EL (cell line): ENCODE measurements around the gene SOCS1.
"Not testable (repeated sequence)": the region's sequence is repeated elsewhere in the genome, so short reads cannot be mapped to it uniquely, and the experiment has no call there.

ENCODE experiments used
- DNase-seq: peaks from one replicate; pipeline ENCODE4 v3.0.0-alpha.2; 2016

Gene SOCS1

DNA sequence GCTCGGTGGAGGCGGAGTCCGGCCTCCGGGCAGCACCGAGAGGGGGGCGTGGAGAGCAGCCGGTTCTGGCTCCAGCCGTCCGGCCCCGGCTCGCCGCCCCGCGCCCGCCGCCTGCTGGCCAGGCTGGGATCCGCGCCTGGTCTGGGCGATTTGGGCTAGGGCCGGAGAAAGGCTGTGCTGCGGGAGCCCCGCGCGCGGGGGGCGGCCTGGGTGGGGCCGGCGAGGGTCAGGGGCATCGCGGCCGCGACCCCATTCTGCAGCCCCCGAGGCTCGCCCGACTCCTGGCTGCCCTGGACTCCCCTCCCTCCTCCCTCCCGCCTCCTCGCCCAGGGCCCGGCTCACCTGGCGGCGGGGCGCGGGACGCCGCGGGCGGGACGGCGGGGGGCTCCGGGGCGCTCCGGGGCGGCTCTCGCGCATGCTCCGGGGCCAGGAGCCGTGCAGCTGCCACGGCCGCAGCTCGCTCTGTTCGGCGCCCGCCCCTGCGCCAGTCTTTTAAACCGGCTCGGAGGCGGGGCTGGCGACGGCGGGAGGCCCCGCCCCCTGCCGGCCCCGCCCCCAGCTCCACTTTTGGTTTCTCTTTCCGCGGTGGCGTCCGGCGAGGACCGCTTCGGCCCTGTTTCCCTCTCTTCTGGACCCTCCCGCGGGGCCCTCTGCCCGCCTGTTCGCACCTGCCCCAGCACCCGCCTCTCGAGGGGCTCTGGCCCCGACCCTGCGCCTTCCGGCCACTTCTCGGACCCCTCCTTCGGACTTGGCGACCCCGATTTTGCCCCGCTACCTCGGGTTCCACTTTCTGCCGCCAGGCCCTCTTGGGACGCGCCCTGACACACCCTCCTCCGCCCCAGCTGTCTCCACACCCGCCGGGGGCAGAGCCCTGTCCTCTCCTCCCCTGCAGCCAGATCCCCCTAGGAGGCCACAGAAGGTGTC lies at the start of gene SOCS1:
Gene SOCS1, minus strand, starts transcription at position 468 of the 924 bp plus-strand sequence. CDS start 726 bp downstream, outside the sequence.
- peak; percentile 89 for DNase-seq

- DNase-seq = no peak
Observed at GRCh38 chr16:11303405-11304138, 47.6 kb upstream of the SOCS1 start.

DNA sequence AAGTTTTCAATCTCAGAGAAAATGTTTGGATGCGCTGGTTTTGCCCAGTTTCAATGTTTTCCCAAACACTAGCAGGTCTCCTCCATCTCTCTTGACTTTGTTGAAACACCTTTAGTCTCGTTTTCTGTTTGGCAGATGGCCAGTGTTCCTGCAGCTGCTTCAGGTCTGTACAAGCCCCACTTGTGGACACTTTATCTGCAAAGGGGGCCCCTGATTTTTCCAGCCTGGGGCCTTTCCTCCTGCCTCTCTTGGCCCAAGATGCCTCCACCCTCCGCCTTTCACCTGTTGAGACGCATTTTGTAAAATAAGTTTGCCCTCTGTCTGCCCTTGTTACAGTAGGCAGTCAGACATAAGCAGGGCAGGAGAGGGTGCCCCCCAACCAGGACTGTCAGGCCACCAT lies 47.0 kb upstream of the SOCS1 start:
- DNase-seq = no peak

- no peak for DNase-seq
Observed at GRCh38 chr16:11301645-11302501, 45.9 kb upstream of the SOCS1 start.

- DNase-seq = no peak
Observed at GRCh38 chr16:11300560-11300892, 44.5 kb upstream of the SOCS1 start.

- DNase-seq = no peak
Observed at GRCh38 chr16:11299865-11300559, 44.0 kb upstream of the SOCS1 start.

- not testable (repeated sequence) for DNase-seq
Observed at GRCh38 chr16:11298950-11299547, 43.0 kb upstream of the SOCS1 start.

DNA sequence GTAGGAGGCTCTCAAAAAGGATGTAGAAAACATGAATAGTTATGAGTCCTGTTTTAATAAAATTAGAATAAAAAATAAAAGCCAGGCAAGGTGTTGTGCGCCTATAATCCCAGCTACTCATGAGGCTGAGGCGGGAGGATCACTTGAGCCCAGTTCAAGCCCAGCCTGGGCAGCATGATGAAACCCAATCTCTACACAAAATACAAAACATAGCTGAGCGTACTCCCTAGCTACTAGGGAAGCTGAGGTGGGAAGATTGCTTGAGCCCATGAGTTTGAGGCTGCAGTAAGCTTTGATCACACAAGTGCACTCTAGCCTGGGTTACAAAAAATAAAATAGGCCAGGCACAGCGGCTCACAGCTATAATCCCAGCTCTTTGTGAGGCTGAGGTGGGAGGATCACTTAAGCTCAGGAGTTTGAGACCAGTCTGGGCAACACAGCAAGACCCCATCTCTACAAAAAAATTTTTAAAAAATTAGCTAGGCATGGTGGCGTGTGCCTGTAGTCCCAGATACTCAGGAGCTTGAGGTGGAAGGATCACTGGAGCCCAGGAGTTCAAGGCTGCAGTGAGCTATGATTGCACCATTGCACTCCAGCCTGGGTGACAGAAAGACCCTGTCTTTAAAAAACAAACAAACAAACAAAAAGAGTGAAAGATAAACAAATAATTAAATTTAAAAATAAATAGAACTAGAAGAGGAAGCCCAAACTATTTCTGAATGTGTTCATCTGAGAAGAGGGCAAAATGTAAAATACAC lies 42.3 kb upstream of the SOCS1 start:
- no peak for DNase-seq

GRCh38 chr16:11297492-11298142 lies 41.6 kb upstream of the SOCS1 start:
- DNase-seq = peak; percentile 52

GRCh38 chr16:11296706-11297491 lies 40.9 kb upstream of the SOCS1 start:
- no peak for DNase-seq

- no peak for DNase-seq
Observed at GRCh38 chr16:11296351-11296705, 40.3 kb upstream of the SOCS1 start.

- no peak for DNase-seq
Observed at GRCh38 chr16:11295672-11296071, 39.7 kb upstream of the SOCS1 start.

- DNase-seq = no peak
Observed at GRCh38 chr16:11292076-11292748, 36.2 kb upstream of the SOCS1 start.

GRCh38 chr16:11291091-11291703 lies 35.2 kb upstream of the SOCS1 start:
- DNase-seq = no peak

- no peak for DNase-seq
Observed at GRCh38 chr16:11290102-11290893, 34.3 kb upstream of the SOCS1 start.

DNA sequence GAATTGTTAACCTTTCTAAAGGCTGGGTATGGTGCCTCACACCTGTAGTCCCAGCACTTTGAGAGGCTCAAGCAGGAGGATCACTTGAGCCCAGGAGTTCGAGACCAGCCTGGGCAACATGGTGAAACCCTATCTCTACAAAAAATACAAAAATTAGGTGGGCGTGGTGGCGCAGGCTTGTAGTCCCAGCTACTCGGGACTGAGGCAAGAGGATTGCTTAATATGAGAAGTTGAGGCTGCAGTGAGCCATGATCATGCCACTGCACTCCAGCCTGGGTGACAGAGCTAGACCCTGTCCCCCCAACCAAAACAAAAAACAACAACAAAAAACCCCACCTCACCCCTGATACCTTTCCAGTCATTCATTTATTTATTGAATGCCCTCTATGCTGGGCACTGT lies 33.7 kb upstream of the SOCS1 start:
- not testable (repeated sequence) for DNase-seq

DNA sequence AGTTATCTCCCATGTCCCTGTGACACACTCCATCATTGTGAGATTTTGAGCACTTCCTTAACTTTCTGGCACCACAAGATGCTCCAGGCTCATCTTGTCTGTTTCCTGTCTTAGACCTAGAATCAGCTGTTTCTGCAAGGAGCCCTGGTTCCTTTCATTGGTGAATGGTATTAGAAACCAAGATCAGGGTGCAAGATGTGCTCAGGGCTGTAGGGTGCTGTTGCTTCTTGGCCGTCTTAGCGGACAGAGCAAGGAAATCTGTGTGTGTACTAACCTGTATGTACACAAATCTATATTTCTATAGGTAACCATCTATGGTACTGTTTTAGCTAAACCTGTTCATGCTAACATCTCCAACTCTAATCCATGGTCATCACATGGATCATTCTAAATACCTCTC lies 33.2 kb upstream of the SOCS1 start:
- DNase-seq = no peak

DNA sequence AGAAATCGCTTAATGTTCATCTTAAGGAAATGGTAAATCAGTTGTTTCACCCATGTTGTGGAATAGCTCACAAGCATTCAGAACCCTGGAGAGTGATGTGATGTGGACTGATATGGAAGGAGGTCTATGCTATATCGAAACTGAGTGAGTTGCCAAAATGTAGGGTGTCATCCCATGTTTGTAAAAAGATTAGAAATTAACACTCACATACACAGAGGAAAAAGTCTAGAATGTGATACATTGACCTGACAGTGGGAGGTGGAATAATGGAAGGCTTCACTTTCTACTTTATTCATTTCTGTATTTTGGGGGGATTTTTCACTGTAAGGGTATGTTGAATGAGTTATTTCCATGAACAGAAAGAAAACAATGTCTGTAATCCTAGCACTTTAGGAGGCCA lies 29.8 kb upstream of the SOCS1 start:
- DNase-seq = no peak
